HepG2 (cell line): ENCODE results near the gene GPR62. TPM values are rescaled to one million over a fixed set of nuclear protein-coding genes. Genes with fewer than 3 reads are reported as not detected.

ENCODE experiments used
- ATAC-seq: fragments of 200-7000 bp; cut with Tn5 transposase; 3 replicates; pipeline ENCODE4 v1.9.1; 2020; ENCODE audit warnings: mild to moderate bottlenecking, moderate library complexity
- BruUV-seq: library from RNA; stranded (reverse); fragments of 400-500 nt; replicated peaks from 2 replicates; lab custom pipeline; 2021; lab: Mats Ljungman, UMichigan
- CTCF ChIA-PET: fragments of 300-600 bp; formaldehyde crosslinking; extraction: SDS; loops from one replicate; lab custom pipeline; 2021; ENCODE audit warnings: low total read pairs, inconsistent platforms, low intra/inter-chr PET ratio; lab: Yijun Ruan, JAX
- POLR2A ChIA-PET: fragments of 350-600 bp; sonication (Branson Sonifier 250); formaldehyde crosslinking; loops from one replicate; lab custom pipeline; 2020; ENCODE audit warnings: antibody characterized with exemption, inconsistent platforms; lab: Yijun Ruan, JAX
- DNase-seq: peaks from one replicate; pipeline ENCODE4 v3.0.0-alpha.2; 2015; ENCODE audit warnings: low spot score
- FAIRE-seq: peaks from 3 replicates; lab custom pipeline; 2011; peaks lifted over from hg19 to GRCh38; lab: Jason Lieb, UNC
- H2AFZ ChIP-seq: one replicate; pipeline ENCODE4 v1.6.1; 2011; ENCODE audit warnings: low read length, inconsistent platforms
- H3K27ac ChIP-seq: fragments of 300-600 bp; 3 replicates; pipeline ENCODE4 v1.8.0; 2011; ENCODE audit warnings: mixed run types, mild to moderate bottlenecking, mixed read lengths, low read length, inconsistent platforms; ENCODE audit not compliant: insufficient read depth; ENCODE audit errors: extremely low read length
- H3K27me3 ChIP-seq, 2 experiments: fragments of 200-600 bp in 1 of 2; 2 replicates in 1 of 2; 3 replicates in 1 of 2; pipeline versions ENCODE4 v1.6.0 to v1.8.0; 2011; ENCODE audit warnings: low read length in 2 of 2, mild to moderate bottlenecking in 2 of 2, moderate library complexity in 2 of 2, inconsistent platforms in 1 of 2; ENCODE audit not compliant: insufficient read depth in 2 of 2, control insufficient read depth in 1 of 2
- H3K36me3 ChIP-seq, 2 experiments: fragments of 200-600 bp in 1 of 2; replicated peaks in 1 of 2; 2 replicates in 1 of 2; 3 replicates in 1 of 2; pipeline versions ENCODE4 v1.5.1 to v1.8.0; 2011; ENCODE audit warnings: low read length in 2 of 2, inconsistent platforms in 1 of 2; ENCODE audit not compliant: insufficient read depth in 2 of 2, control insufficient read depth in 1 of 2
- H3K4me1 ChIP-seq: 2 replicates; pipeline ENCODE4 v1.5.1; 2012; ENCODE audit warnings: low read length, inconsistent platforms; ENCODE audit not compliant: insufficient read depth
- H3K4me2 ChIP-seq: 2 replicates; pipeline ENCODE4 v1.6.0; 2011; ENCODE audit warnings: low read depth, low read length, inconsistent platforms
- H3K4me3 ChIP-seq, 3 experiments: fragments of 200-600 bp in 1 of 3; sonication (generic), shearing (Covaris generic) in 1 of 3; replicated peaks in 1 of 3; 2 replicates each; pipeline ENCODE4 v1.5.1; 2011 to 2016; ENCODE audit warnings: low read length in 3 of 3, inconsistent platforms in 2 of 3, low read depth in 2 of 3, mild to moderate bottlenecking in 2 of 3, control low read depth in 1 of 3, mixed read lengths in 1 of 3; ENCODE audit not compliant: insufficient read depth in 1 of 3
- H3K79me2 ChIP-seq: one replicate; pipeline ENCODE4 v1.6.1; 2011; ENCODE audit warnings: low read length, inconsistent platforms; ENCODE audit not compliant: insufficient read depth
- H3K9ac ChIP-seq: 2 replicates; pipeline ENCODE4 v1.6.0; 2011; ENCODE audit warnings: mild to moderate bottlenecking, low read depth, low read length, inconsistent platforms; ENCODE audit not compliant: insufficient read depth
- H3K9me3 ChIP-seq: 2 replicates; pipeline ENCODE4 v1.5.1; 2012; ENCODE audit warnings: mild to moderate bottlenecking, low read length
- H4K20me1 ChIP-seq: 2 replicates; pipeline ENCODE4 v1.6.0; 2011; ENCODE audit warnings: inconsistent platforms, mild to moderate bottlenecking, low read length, moderate library complexity; ENCODE audit not compliant: insufficient read depth
- ARNTL ChIP-seq: sonication (generic); formaldehyde crosslinking; IDR thresholded peaks from 2 replicates; pipeline ENCODE4 v1.4.0; 2020; ENCODE audit warnings: mild to moderate bottlenecking, missing genetic modification reagents
- BRD4 ChIP-seq: sonication (generic); formaldehyde crosslinking; IDR thresholded peaks from 2 replicates; pipeline ENCODE4 v1.4.0; 2020; ENCODE audit warnings: missing genetic modification reagents
- DMAP1 ChIP-seq: IDR thresholded peaks from 2 replicates; pipeline ENCODE4 v1.6.1; 2016
- FOXK2 ChIP-seq: fragments of 450-650 bp; IDR thresholded peaks from 2 replicates; pipeline ENCODE4 v1.6.1; 2016
- MAX ChIP-seq: IDR thresholded peaks from 2 replicates; pipeline ENCODE4 v1.6.1; 2012; ENCODE audit warnings: inconsistent platforms
- NFIC ChIP-seq: IDR thresholded peaks from 2 replicates; pipeline ENCODE4 v1.6.1; 2012; ENCODE audit warnings: mild to moderate bottlenecking, low read length, inconsistent platforms
- NFYC ChIP-seq: IDR thresholded peaks from 2 replicates; pipeline ENCODE4 v1.6.1; 2016; ENCODE audit warnings: missing genetic modification reagents, missing compliant biosample characterization
- POLR2AphosphoS5 ChIP-seq: IDR thresholded peaks from 2 replicates; pipeline ENCODE4 v1.6.1; 2012; ENCODE audit warnings: low read depth, low read length
- SKIL ChIP-seq: sonication (generic); formaldehyde crosslinking; IDR thresholded peaks from 2 replicates; pipeline ENCODE4 v1.8.0; 2022; ENCODE audit warnings: missing genetic modification reagents, mild to moderate bottlenecking, moderate library complexity, borderline replicate concordance
- SP1 ChIP-seq, 2 experiments: fragments of 450-650 bp in 1 of 2; sonication (generic) in 1 of 2; formaldehyde crosslinking in 1 of 2; IDR thresholded peaks; 2 replicates each; pipeline versions ENCODE4 v1.4.0 to v1.6.1; 2016 to 2020; ENCODE audit warnings: missing genetic modification reagents in 1 of 2
- ZBTB38 ChIP-seq: sonication (generic); formaldehyde crosslinking; IDR thresholded peaks from 2 replicates; pipeline ENCODE4 v1.5.1; 2020; ENCODE audit warnings: mild to moderate bottlenecking, missing genetic modification reagents
- ZFX ChIP-seq: sonication (generic); formaldehyde crosslinking; IDR thresholded peaks from 2 replicates; pipeline ENCODE4 v1.4.0; 2020; ENCODE audit warnings: mild to moderate bottlenecking, low read depth, missing genetic modification reagents, moderate library complexity
- ZNF234 ChIP-seq: sonication (generic); formaldehyde crosslinking; conservative IDR thresholded peaks from 2 replicates; pipeline ENCODE4 v1.5.1; 2020; ENCODE audit warnings: mild to moderate bottlenecking, missing genetic modification reagents
- ZNF720 ChIP-seq: sonication (generic); formaldehyde crosslinking; IDR thresholded peaks from 2 replicates; pipeline ENCODE4 v1.4.0; 2020; ENCODE audit warnings: missing genetic modification reagents
- ZNF879 ChIP-seq: sonication (generic); formaldehyde crosslinking; IDR thresholded peaks from 2 replicates; pipeline ENCODE4 v1.8.1; 2023; ENCODE audit warnings: missing genetic modification reagents
- WGBS: methylation state at CpG from one replicate; pipeline ENCODE4 v1.1.6; 2017; ENCODE audit warnings: low lambda C conversion rate; 5-methylcytosine and 5-hydroxymethylcytosine counted together
- in situ Hi-C: cut with HindIII; loops from 2 replicates; pipeline ENCODE4 v1.10.0; 2017; ENCODE audit warnings: low pct_unique_long_range_greater_than_20kb; ENCODE audit not compliant: extremely low pct_ligation_motif_present
- intact Hi-C: fragments of 100-400 bp; cut with micrococcal nuclease; formaldehyde crosslinking; loops from one replicate; pipeline ENCODE4 v1.10.0; 2022; ENCODE audit not compliant: unreplicated experiment
- polyA plus RNA-seq, 8 experiments: library from polyadenylated mRNA; depleted of rRNA in 3 of 8; stranded (reverse) in 7 of 8; unstranded in 1 of 8; fragments of >200 nt; fragmentation: Illumina TruSeq in 4 of 8; extraction: Trizol in 4 of 8; gene quantifications; 2 replicates each; pipeline versions ENCODE4 v1.2.1 to v1.2.3, GENCODE V29; 2011 to 2016; ENCODE audit warnings: low read depth in 4 of 8, missing spikeins in 1 of 8, mixed read lengths in 1 of 8; ENCODE audit not compliant: insufficient read depth in 1 of 8
- total RNA-seq, 5 experiments: library from RNA; depleted of rRNA; stranded (reverse); fragments of >200 nt; fragmentation: Illumina TruSeq; extraction: Trizol; gene quantifications; 2 replicates each; pipeline ENCODE4 v1.2.3, GENCODE V29; 2016; ENCODE audit warnings: low read depth in 1 of 5
- TF ChIP-seq, protein P1 (sequence below): sonication (generic); formaldehyde crosslinking; IDR thresholded peaks from 2 replicates; pipeline ENCODE4 v1.4.0; 2020; ENCODE audit warnings: missing genetic modification reagents
- TF ChIP-seq, protein P2 (sequence below): fragments of 450-650 bp; IDR thresholded peaks from 2 replicates; pipeline ENCODE4 v1.6.1; 2016
- TF ChIP-seq, protein P3 (sequence below): sonication (generic); formaldehyde crosslinking; IDR thresholded peaks from 2 replicates; pipeline ENCODE4 v1.5.0; 2020; ENCODE audit warnings: missing genetic modification reagents

GPR62 gene
- total and polyA plus RNA-seq, 2 of the 13 experiments (the other 11 are each of a cell fraction or from before 2014, with no cell fraction given), result not detected

- Histone ChIP-seq H2AFZ (no peak overlapping the region), H3K27me3 (no peaks in the 10 kb centered on the region), H3K9me3 (no peaks in the 10 kb centered on the region), H4K20me1 (no peaks in the 10 kb centered on the region), H3K4me3 (peak overlapping the region; percentile 70 to 83 (median 73)), H3K4me2 (peak overlapping the region; percentile 98), H3K79me2 (peaks cover 17% of the 10 kb centered on the region), H3K9ac (peak overlapping the region; percentile 89), H3K27ac (peak overlapping the region; percentile 94), H3K4me1 (peaks cover 51% of the 10 kb centered on the region), H3K36me3 (no peaks in the 10 kb centered on the region; a peak in 1 of 5 replicates)
- BruUV-seq, result TSS peak; percentile 87
- in situ Hi-C loops (no loop called here), intact Hi-C loops (loop anchor here (2.0 kb wide), 1 partner anchor 40 kb away; the partner anchor contains the start of gene PARP3)
- FAIRE-seq (peak; percentile 93), DNase-seq (peak; percentile 91), ATAC-seq (peak; percentile 82)
- ChIA-PET CTCF (interaction anchor here (2.2 to 2.6 kb wide), 2 partner anchors 8 to 40 kb away, joined by 12 to 19 read pairs; partner anchors contain the start of genes ABHD14B, PARP3 and RRP9), POLR2A (interaction anchor here (0.8 to 6.4 kb wide), 12 partner anchors 9 to 311 kb away, joined by 3 to 187 read pairs (median 12); partner anchors contain the start of genes ABHD14A, ABHD14B, PARP3 and PCBP4)
- WGBS, result 2% methylated on average over 4 of the region's 4 CpGs
- TF ChIP-seq SP1 (IDR thresholded peaks at IDR 0.05) (no peak), SP1 (CRISPR knock-in tag; IDR thresholded peaks at IDR 0.05) (peak; percentile 68), MAX (peak; percentile 79), POLR2AphosphoS5 (no peak), NFIC (no peak), ZFX (CRISPR knock-in tag) (peak; percentile 1), ZBTB38 (CRISPR knock-in tag) (peak; percentile 21; the same call in 1 of the 2 replicates), DMAP1 (peak; percentile 84), NFYC (CRISPR knock-in tag) (no peak), ARNTL (CRISPR knock-in tag) (peak; percentile 49; the same call in 1 of the 2 replicates), ZNF879 (no peak), ZNF234 (CRISPR knock-in tag) (no peak), FOXK2 (no peak), SKIL (CRISPR knock-in tag) (peak; percentile 48; the same call in 1 of the 2 replicates), ZNF720 (CRISPR knock-in tag) (no peak), BRD4 (no peak)
- TF ChIP-seq, protein P1, sequence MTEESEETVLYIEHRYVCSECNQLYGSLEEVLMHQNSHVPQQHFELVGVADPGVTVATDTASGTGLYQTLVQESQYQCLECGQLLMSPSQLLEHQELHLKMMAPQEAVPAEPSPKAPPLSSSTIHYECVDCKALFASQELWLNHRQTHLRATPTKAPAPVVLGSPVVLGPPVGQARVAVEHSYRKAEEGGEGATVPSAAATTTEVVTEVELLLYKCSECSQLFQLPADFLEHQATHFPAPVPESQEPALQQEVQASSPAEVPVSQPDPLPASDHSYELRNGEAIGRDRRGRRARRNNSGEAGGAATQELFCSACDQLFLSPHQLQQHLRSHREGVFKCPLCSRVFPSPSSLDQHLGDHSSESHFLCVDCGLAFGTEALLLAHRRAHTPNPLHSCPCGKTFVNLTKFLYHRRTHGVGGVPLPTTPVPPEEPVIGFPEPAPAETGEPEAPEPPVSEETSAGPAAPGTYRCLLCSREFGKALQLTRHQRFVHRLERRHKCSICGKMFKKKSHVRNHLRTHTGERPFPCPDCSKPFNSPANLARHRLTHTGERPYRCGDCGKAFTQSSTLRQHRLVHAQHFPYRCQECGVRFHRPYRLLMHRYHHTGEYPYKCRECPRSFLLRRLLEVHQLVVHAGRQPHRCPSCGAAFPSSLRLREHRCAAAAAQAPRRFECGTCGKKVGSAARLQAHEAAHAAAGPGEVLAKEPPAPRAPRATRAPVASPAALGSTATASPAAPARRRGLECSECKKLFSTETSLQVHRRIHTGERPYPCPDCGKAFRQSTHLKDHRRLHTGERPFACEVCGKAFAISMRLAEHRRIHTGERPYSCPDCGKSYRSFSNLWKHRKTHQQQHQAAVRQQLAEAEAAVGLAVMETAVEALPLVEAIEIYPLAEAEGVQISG (CRISPR knock-in tag), result peak; percentile 66
- TF ChIP-seq, protein P2, sequence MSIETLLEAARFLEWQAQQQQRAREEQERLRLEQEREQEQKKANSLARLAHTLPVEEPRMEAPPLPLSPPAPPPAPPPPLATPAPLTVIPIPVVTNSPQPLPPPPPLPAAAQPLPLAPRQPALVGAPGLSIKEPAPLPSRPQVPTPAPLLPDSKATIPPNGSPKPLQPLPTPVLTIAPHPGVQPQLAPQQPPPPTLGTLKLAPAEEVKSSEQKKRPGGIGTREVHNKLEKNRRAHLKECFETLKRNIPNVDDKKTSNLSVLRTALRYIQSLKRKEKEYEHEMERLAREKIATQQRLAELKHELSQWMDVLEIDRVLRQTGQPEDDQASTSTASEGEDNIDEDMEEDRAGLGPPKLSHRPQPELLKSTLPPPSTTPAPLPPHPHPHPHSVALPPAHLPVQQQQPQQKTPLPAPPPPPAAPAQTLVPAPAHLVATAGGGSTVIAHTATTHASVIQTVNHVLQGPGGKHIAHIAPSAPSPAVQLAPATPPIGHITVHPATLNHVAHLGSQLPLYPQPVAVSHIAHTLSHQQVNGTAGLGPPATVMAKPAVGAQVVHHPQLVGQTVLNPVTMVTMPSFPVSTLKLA, result peak; percentile 40; the same call in 1 of the 2 replicates
- TF ChIP-seq, protein P3, sequence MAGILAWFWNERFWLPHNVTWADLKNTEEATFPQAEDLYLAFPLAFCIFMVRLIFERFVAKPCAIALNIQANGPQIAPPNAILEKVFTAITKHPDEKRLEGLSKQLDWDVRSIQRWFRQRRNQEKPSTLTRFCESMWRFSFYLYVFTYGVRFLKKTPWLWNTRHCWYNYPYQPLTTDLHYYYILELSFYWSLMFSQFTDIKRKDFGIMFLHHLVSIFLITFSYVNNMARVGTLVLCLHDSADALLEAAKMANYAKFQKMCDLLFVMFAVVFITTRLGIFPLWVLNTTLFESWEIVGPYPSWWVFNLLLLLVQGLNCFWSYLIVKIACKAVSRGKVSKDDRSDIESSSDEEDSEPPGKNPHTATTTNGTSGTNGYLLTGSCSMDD, result no peak
Measured at GRCh38 chr3:51982352-51982837, 27.2 kb downstream of the GPR62 start.
